Superior temporal gyrus (tissue), 1 donor: ENCODE data around the gene GNAS.
"Not testable (repeated sequence)": the region's sequence is repeated elsewhere in the genome, so short reads cannot be mapped to it uniquely, and the experiment has no call there.

Source experiments
- DNase-seq: peaks from one replicate; pipeline ENCODE4 v3.0.0-alpha.2; 2016; ENCODE audit errors: extremely low spot score

GNAS gene

DNA sequence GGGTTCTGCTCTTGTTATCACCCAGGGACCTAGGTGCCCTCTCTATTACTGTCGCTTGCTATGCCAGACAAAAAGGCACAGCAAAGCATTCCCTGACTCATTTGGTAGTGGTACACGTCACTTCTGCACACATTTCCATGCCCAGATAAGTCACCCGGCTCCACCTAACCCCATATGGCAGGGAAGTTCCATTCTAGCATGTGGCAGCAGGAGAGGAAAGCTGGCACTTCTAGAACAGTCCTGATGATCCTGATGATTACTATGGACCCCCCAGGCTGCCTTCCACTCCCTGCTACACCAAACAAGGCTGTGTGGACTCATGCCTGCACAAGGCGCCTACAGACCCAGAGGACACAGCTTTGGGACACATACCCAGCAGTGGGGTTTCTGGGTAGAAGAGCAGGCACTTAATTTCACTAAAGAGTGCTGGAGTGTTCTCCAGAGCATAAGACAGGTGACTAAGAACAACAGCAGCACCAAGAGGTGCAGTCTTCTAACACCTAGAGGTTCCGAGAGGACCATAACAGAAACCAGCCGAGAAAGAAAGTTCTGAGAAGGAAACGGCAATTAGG, 75.1 kb downstream of the GNAS start:
- DNase-seq: no peak

DNA sequence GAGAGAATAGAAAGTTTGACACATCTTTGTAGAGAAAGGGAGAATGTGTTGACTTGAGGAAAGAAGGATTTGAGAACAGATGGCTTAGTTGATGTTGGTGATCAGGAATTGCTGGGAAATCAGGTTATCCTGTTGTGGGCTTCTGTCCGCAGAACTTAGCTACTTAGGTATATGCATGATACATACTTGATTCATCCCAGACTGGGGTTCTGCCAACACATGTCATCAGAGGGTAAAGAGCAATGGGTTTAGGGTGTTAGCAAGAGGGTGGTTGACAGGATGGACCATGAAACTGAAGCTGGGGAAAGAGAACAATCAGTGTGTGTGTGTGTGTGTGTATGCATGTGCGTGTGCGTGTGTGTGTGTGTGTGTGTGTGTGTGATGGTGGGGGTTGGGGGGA, 78.0 kb downstream of the GNAS start:
- DNase-seq: no peak

DNA sequence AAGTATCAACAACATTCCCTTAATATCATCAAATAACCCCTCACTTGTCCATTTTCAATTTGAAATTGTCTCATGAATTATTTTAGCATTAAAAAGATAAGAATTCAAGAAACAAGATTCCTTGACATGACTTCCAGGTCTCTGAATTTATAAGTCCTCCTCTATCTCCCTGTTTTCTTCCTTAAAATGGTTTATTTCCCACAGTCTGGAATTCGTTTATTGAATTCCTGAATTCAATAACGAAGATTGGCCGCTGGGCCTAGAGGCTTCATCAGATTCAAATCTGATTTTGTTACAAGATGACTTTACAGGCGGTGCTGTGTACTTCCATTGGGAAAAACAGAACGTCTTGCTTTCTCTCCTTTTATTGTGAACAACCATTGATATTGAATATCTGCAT, 79.7 kb downstream of the GNAS start:
- DNase-seq: no peak

DNA sequence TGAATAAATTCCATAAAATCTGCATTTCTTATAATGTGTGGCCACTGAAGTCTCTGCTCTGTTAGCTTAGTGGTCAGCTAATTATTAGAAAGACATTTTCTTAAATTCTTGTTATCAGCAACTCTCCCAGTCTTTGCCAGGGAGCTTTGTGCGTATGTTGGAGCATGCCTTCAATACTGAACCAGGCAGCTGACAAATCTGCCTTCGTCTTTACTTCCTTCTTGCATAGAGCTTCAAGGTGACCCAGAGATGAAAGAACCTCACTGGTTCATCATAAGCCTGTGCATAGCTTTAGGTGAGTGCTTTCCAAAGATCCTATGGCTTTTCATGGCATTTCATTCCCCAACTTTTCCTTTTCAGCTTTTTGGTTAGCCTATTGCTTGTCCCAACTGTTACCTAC, 85.6 kb downstream of the GNAS start:
- no peak for DNase-seq

DNA sequence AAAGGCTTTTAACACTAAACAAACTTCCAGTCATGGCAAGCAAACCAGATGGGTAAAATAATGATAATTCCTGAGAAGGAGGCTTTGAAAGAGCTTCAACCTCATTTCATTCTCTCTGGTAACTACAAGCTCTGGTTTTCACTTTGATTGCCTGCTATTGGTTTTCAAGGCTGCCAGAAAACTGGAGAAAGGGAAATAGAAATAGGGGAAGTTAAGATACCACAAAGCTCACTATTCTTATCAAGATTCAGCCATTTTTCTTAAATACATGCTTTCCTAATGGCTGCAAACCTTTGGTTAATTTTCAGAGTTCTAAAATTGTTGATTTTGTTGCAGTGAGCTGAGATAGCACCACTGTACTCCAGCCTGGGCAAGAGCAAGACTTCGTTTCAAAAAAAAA, 86.0 kb downstream of the GNAS start:
- DNase-seq: no peak

DNA sequence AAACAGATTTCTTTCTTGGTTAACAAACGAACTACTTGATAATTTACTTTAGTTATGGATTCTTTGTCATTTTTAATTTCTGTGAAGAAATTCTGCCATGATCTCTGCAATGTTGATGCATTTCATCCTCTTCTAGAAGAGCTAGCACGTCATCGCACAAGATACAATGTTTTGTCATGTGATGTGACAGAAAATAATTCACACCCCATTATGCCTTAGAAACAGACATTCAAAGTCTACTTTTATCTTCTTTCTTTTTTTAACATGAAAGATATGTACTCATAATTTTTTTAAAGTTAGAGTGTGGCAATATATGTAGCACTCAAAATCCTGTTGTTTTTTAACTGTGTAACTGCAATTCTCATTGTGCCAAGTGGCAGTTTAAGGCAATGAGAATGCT, 89.0 kb downstream of the GNAS start:
- peak; percentile 24 for DNase-seq

DNA sequence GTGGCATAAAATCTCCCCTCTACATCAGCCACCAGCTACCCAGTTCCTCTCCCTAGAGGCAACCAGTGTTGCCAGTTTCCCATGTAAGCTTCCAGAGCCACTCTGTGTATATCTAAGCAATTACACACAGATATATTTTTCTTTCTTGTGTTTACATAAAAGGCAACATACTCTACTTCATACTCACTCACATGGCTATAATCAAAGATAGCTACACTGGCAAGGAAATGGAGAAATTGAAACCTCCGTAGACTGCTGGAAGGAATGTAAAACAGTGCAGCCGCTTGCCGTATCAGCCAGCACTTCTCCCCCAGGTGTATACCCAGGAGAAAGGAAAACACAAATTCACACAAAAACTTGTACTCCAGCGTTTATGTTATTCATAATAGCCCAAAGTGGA, 90.0 kb downstream of the GNAS start:
- DNase-seq: no peak

DNA sequence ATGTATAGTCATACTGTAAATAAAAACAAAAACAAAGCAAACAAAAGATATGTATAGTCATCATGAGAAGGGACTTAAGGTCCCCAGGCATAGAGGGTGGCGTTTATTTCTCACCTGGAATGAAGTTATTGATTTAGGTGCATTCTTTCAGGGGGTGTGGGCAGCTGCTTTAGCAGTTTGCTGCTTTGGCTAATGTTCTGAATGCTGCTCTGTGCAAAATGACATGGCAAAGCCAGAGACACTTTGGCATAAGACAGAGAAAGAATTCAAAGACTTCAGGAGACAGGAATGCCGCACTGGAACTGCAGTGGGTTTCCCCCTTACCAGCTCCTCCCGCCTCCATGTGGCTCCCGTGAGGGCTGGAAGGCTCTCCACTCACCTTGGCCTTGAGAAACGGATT, 92.1 kb downstream of the GNAS start:
- no peak for DNase-seq

DNA sequence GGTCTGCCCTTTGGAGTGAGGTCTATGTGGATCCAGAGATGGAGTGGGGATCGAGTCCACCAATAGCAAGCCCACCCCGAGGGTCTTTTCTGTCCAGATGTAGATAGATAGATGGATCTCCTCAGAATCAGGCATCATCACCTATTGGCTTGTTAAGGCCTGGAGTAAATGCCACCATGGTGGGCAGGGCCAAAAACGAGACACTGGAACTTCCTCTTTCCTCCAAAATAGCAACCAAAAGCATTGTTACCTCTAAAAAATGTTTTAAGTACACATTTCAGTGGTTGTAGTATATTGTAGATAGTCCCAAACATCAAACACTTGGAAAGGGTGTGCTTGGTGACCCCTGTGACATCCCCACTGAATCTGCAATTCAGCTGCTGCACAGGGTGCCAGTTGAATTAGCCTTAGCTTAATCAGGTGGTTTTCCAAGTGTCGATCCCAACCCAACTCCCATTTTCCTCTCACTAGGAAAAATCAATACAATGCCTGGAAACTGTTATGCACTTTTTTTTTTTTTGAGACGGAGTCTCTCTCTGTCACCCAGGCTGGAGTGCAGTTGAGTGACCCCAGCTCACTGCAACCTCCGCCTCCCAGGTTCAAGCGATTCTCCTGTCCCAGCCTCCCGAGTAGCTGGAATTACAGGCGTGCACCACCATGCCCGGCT, 93.6 kb downstream of the GNAS start:
- no peak for DNase-seq

DNA sequence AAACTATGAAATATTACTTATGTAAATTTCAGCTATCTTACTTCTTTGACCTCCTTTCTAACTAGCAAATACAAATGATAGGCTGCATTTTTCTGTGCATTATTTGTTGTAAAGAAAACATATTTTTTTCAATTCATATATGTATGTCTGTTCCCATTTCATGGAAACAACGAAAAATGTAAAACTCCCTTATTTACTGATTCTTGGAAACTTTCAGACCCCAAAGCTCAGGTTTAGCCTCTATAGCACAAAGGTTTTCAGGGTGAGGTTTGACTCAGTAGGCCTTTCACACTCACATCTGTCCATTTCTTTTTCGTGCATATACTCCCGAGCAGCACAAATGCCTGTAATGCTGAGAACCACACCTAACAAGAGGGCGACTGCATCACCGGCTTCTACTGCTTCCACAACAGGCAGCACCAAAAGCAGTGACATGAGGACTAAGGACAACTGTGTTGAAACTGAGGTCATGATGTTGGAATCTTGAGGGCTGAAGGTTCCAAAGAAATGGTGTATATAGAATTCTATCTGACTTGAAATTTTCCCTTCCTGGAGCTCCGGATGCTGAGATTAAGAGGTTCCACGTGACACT, 95.4 kb downstream of the GNAS start:
- not testable (repeated sequence) for DNase-seq

DNA sequence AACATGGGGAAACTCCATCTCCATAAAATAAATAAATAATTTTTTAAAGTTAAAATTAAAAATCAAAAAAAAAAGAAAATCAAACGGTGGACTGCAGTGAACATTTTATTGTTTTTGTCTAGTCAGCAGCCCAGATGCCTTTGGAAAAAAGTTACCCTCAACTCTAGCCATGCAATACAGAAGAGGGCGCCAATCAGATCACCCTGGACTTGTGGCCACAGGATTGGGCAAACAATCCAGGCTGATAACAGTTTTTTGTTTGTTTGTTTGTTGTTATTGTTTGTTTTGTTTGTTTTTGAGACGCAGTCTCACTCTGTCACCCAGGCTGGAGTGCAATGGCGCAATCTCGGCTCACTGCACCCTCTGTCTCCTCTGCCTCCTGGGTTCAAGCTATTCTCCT, 98.1 kb downstream of the GNAS start:
- no peak for DNase-seq

DNA sequence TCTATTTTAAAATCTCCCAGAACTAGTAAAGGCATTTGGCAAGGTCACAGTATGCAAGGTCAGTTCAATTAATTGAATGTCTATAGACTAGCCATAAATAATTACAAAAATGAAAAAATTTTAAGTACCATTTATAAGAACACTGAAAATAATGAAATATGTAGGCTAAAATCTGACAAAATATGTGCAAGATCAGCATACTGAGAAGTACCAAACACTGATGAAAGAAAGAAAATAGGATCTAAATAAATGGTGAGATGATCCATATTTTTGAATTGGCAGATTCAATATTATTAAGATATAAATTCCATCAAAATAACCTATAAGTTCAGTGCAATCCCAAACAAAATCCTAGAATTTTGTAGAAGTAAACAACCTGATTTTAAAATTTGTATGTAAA, 100.5 kb downstream of the GNAS start:
- no peak for DNase-seq

DNA sequence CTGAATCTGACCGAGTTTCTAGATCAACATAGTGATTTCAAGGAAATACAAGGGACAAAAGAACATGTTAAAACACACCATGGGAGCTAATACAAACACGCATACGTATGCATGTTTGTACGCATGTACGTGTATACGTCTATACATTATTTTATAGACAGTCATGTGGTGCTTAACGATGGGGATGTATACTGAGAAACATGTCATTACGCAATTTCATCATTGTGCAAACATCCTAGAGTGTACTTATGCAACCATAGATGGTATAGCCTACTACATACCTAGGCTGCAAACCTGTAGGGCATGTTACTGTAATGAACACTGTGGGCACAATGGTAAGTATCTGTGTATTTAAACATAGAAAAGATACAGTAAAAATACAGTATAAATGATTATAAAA, 103.6 kb downstream of the GNAS start:
- DNase-seq: no peak

DNA sequence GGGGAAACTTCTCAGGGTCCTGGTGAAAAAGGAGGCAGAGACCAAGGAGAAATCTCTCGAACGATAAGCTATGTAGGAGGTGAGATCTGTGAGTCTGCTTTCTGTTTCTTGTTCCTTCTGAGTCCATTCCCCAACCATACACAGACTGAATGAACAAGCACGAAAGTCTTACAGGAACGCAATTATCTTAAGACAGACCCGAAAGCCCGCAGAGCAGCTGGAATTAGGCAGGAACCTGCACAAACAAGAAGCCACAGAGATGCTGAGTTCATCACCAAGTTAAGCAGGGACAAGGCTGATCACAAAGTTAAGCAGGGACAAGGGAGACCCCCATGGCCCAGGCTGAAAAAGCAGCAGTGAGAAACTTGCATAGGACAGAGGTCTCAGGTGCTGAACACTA, 107.1 kb downstream of the GNAS start:
- DNase-seq: no peak
